ENCODE data around the gene TPCN2. TPM values are rescaled to one million over a fixed set of nuclear protein-coding genes. Genes with fewer than 3 reads are reported as not detected.

TPCN2 gene
- total RNA-seq, 5 donors from 2014 or later (not counting 1 experiment from before 2014, with no cell fraction given), result 14.9 to 34.3 (median 19.4) TPM

DNA sequence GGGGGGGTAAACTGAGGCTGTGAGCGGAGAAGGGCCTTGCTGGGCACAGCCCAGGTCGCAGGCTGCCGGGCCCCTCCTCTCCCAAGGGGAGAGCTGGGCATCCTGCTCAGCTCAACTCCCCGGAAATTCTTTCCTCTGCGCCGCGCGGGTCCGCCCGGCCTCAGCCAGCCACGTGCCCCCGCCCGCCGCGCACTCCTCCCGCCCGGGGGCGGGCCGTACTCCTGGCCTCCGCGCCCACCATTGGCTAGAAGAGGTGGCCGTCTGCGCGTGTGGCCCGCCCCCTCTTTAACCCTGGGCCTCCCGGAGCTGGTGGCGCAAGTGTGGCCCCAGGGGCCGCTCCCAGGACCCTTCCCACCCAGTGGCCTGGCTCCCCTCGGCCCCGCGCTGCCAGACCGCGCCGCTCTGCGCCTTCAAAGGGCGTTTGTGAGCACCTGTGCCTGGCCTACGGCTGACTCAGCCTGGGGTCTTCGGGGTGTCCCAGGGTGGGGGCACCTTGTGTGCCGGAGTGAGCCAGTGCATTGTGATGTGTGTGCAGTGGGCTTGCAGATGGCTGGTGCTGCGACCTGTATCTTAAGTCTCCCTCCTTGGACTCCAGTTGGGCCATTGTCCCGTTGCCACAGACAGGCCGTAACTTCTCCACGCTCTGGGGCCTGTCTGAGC is 37.6 kb upstream of the TPCN2 start:
- Histone ChIP-seq H3K27ac (ENCODE audit: low read length) (no peak overlapping the region), H3K4me3 (ENCODE audit: control insufficient read depth in 1 of 2, extremely low read depth in 1 of 2, low read length in 1 of 2) (no peak overlapping the region), H3K9me3 (no peaks in the 10 kb centered on the region), H3K4me1 (ENCODE audit: control insufficient read depth in 1 of 2, extremely low read depth in 1 of 2, insufficient read depth in 2 of 2, low read length in 2 of 2) (peaks cover 0 to 17% of the 10 kb centered on the region in 2 experiments), H3K27me3 (replicated peaks in 1 of 2; ENCODE audit: control insufficient read depth in 2 of 2, extremely low read depth in 1 of 2, insufficient read depth in 2 of 2, low read length in 1 of 2) (peaks cover 0 to 74% of the 10 kb centered on the region in 2 experiments), H3K36me3 (ENCODE audit: control insufficient read depth in 2 of 2, extremely low read depth in 1 of 2, insufficient read depth in 1 of 2, low read length in 1 of 2) (no peaks in the 10 kb centered on the region)
- Mint-ChIP-seq H3K4me3 (peak overlapping the region in 1 of 3 donors; percentile 9), H3K36me3 (no peaks in the 10 kb centered on the region), H3K27me3 (peaks cover 21 to 43% of the 10 kb centered on the region in 2 donors), H3K27ac (no peak overlapping the region), H3K4me1 (peaks cover 5 to 9% (median 6%) of the 10 kb centered on the region in 3 donors), H3K9me3 (no peaks in the 10 kb centered on the region)
- WGBS (ENCODE audit: insufficient coverage), result 13% methylated on average over 42 of the region's 43 CpGs
- CTCF ChIA-PET, result no interaction called here
- peak in 7 of 35 experiments; percentile 5 to 21 (median 11) for DNase-seq
- POLR2A ChIA-PET, result no interaction called here
- peak; percentile 69 to 75 (median 70) for ATAC-seq (replicated peaks in 1 of 4)

DNA sequence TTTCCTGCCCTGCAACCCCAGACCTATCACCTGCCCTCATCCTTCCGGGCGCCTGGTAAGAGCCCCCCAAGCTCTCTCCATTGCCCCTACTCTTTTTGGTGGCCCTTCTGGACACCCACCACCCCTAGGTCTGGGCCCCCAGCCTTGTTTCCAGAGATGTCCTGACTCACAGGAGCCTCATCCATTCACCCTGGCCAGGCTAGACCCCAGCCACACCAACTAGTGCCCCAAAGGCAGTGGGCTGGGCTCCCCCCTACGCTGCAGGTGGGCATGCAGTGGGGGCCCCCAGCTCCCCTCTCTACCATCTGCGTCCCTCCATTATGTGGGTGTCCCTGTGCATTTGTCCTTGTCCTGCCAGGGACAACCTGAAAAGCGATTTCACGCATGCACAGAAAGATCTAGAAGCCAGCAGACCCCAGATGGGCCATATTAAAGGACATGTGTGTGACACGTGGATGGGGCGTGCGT is 37.1 kb upstream of the TPCN2 start:
- Histone ChIP-seq H3K4me3 (ENCODE audit: control insufficient read depth in 1 of 2, extremely low read depth in 1 of 2, low read length in 1 of 2) (no peak overlapping the region), H3K9me3 (no peaks in the 10 kb centered on the region), H3K27me3 (replicated peaks in 1 of 2; ENCODE audit: control insufficient read depth in 2 of 2, extremely low read depth in 1 of 2, insufficient read depth in 2 of 2, low read length in 1 of 2) (peaks cover 0 to 74% of the 10 kb centered on the region in 2 experiments), H3K36me3 (ENCODE audit: control insufficient read depth in 2 of 2, extremely low read depth in 1 of 2, insufficient read depth in 1 of 2, low read length in 1 of 2) (no peaks in the 10 kb centered on the region), H3K4me1 (ENCODE audit: control insufficient read depth in 1 of 2, extremely low read depth in 1 of 2, insufficient read depth in 2 of 2, low read length in 2 of 2) (peaks cover 0 to 17% of the 10 kb centered on the region in 2 experiments), H3K27ac (ENCODE audit: low read length) (no peak overlapping the region)
- peak overlapping the region in 1 of 3 donors; percentile 9 for H3K4me3 Mint-ChIP-seq
- ChIA-PET POLR2A (no interaction called here), CTCF (no interaction called here)
- DNase-seq (no peak), ATAC-seq (replicated peaks in 1 of 4) (no peak)
- H3K27ac Mint-ChIP-seq, result no peak overlapping the region
- H3K9me3 Mint-ChIP-seq, result no peaks in the 10 kb centered on the region
- H3K27me3 Mint-ChIP-seq, result peaks cover 21 to 45% of the 10 kb centered on the region in 2 donors
- peaks cover 5 to 9% (median 6%) of the 10 kb centered on the region in 3 donors for H3K4me1 Mint-ChIP-seq
- WGBS (ENCODE audit: insufficient coverage), result 93% methylated on average over 4 of the region's 9 CpGs
- H3K36me3 Mint-ChIP-seq, result no peaks in the 10 kb centered on the region

DNA sequence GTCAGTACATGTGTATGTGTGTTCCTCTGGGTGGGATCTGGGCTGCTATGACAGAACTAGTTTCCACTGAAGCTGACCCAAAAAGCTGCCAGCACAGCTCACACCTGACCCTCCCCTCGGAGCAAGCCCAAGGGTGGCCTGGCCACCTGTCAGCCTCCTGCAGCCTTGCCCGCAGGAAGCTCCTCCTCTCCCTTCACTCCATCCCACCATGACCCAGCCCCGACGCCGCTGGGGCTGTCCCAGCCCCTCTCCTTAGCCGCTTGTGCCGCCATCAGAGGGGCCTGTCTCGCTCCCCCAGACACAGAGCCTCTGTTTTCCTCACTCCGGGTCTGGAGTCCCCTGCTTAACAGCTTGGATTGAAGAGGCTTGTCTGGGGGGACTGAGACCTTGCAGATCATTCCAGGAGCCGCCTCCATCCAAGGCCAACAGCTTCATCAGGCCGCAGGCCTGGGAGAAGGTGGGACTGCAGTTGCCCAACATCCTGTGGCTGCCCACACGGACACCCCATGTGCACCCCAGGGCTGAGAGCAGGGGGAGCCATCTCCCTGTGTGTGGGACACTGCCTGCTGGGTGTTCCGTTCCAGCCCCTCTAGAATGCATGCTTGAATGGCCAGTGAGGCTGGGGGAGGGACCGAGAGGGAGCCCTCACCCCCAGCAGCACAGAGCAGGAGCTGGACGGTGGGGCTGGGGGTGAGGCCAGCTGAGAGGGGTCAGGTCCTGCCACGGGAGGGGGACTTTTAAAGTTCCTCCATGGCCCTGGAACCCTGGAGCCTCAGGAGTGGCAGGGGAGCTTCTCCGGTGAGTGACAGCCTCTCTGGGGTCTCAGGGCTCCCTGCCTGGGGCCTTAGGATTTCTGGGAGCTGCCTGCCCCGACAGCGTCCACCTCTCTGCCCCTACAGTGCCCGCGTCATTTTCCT is 36.4 kb upstream of the TPCN2 start:
- Mint-ChIP-seq H3K4me3 (peak overlapping the region in 1 of 3 donors; percentile 9), H3K27me3 (peaks cover 21 to 46% of the 10 kb centered on the region in 2 donors), H3K4me1 (peaks cover 5 to 9% (median 6%) of the 10 kb centered on the region in 3 donors), H3K36me3 (no peaks in the 10 kb centered on the region), H3K27ac (no peak overlapping the region), H3K9me3 (no peaks in the 10 kb centered on the region)
- no peaks in the 10 kb centered on the region for H3K36me3 ChIP-seq (ENCODE audit: control insufficient read depth in 2 of 2, extremely low read depth in 1 of 2, insufficient read depth in 1 of 2, low read length in 1 of 2)
- POLR2A ChIA-PET, result no interaction called here
- H3K27me3 ChIP-seq (replicated peaks in 1 of 2; ENCODE audit: control insufficient read depth in 2 of 2, extremely low read depth in 1 of 2, insufficient read depth in 2 of 2, low read length in 1 of 2), result peaks cover 0 to 74% of the 10 kb centered on the region in 2 experiments
- no peaks in the 10 kb centered on the region for H3K9me3 ChIP-seq
- no peak for ATAC-seq (replicated peaks in 1 of 4)
- no peak overlapping the region for H3K4me3 ChIP-seq (ENCODE audit: control insufficient read depth in 1 of 2, extremely low read depth in 1 of 2, low read length in 1 of 2)
- no peak for DNase-seq
- CTCF ChIA-PET, result no interaction called here
- no peak overlapping the region for H3K27ac ChIP-seq (ENCODE audit: low read length)
- WGBS (ENCODE audit: insufficient coverage), result 41% methylated on average over 15 of the region's 21 CpGs
- H3K4me1 ChIP-seq (ENCODE audit: control insufficient read depth in 1 of 2, extremely low read depth in 1 of 2, insufficient read depth in 2 of 2, low read length in 2 of 2), result peaks cover 0 to 17% of the 10 kb centered on the region in 2 experiments

DNA sequence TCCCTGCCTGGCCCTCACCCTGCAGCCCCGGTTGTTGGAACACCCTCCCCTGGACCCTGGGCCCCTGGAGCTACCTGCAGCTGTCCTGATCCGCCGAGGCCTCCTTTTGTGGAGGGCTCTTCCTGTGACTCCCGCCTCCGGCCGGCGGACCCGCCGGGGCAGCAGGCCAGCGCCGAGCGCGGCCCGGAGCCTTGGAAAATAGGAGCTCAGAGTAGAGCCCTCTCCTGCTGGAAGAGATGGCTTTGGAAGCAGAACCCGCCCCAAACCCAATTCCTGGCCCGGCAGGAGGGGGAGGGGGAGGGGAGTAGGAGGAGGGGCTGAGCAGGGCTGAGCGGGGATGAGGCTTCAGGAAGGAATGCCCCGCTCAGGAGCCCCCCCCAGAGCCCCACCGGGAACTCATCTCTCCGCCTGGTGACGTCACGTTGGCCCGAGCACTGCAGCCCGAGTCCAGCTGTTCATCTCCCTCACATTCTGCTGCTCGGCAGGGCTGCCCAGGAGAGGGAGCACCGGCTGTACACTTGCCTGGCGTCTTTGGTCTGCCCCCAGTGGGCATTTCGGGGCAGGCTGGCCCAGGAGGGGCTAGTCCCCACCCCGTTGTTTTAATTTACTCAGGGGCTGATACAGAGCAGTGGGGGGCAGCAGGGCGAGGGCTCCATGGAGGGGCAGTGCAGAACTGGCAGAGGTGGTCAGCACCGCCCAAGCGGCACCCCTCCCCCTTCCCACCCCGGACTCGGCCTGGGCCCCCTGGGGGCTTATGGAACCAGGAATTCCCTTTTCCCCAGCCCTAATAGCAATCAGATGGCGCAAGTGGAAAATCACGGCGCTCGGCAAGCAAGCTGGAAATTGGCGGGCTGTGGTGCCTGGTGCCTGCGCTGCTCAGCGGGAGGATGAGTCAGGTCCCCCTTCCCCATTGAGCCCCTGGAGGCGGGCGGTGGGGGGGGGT is 35.5 kb upstream of the TPCN2 start, which contains the start of gene MRGPRF:
TSS of gene MRGPRF (minus strand) at position 238 of the 943 bp plus-strand sequence. CDS start 3,345 bp downstream, outside the sequence.
- H3K9me3 Mint-ChIP-seq, result no peaks in the 10 kb centered on the region
- WGBS (ENCODE audit: insufficient coverage), result 19% methylated on average over 26 of the region's 43 CpGs
- Histone ChIP-seq H3K36me3 (ENCODE audit: control insufficient read depth in 2 of 2, extremely low read depth in 1 of 2, insufficient read depth in 1 of 2, low read length in 1 of 2) (no peaks in the 10 kb centered on the region), H3K4me1 (ENCODE audit: control insufficient read depth in 1 of 2, extremely low read depth in 1 of 2, insufficient read depth in 2 of 2, low read length in 2 of 2) (peaks cover 0 to 17% of the 10 kb centered on the region in 2 experiments), H3K27me3 (replicated peaks in 1 of 2; ENCODE audit: control insufficient read depth in 2 of 2, extremely low read depth in 1 of 2, insufficient read depth in 2 of 2, low read length in 1 of 2) (peaks cover 0 to 74% of the 10 kb centered on the region in 2 experiments), H3K27ac (ENCODE audit: low read length) (no peak within 1 kb of the TSS), H3K4me3 (ENCODE audit: control insufficient read depth in 1 of 2, extremely low read depth in 1 of 2, low read length in 1 of 2) (no peak within 1 kb of the TSS), H3K9me3 (no peaks in the 10 kb centered on the region)
- peaks cover 21 to 46% of the 10 kb centered on the region in 2 donors for H3K27me3 Mint-ChIP-seq
- ChIA-PET POLR2A (no interaction called here), CTCF (no interaction called here)
- ATAC-seq (replicated peaks in 1 of 4) (no peak), DNase-seq (peak in 2 of 35 experiments; percentile 4 to 9)
- no peaks in the 10 kb centered on the region for H3K36me3 Mint-ChIP-seq
- H3K4me3 Mint-ChIP-seq, result peak within 1 kb of the TSS in 1 of 3 donors; percentile 9
- H3K4me1 Mint-ChIP-seq, result peaks cover 5 to 9% (median 6%) of the 10 kb centered on the region in 3 donors
- no peak within 1 kb of the TSS for H3K27ac Mint-ChIP-seq

DNA sequence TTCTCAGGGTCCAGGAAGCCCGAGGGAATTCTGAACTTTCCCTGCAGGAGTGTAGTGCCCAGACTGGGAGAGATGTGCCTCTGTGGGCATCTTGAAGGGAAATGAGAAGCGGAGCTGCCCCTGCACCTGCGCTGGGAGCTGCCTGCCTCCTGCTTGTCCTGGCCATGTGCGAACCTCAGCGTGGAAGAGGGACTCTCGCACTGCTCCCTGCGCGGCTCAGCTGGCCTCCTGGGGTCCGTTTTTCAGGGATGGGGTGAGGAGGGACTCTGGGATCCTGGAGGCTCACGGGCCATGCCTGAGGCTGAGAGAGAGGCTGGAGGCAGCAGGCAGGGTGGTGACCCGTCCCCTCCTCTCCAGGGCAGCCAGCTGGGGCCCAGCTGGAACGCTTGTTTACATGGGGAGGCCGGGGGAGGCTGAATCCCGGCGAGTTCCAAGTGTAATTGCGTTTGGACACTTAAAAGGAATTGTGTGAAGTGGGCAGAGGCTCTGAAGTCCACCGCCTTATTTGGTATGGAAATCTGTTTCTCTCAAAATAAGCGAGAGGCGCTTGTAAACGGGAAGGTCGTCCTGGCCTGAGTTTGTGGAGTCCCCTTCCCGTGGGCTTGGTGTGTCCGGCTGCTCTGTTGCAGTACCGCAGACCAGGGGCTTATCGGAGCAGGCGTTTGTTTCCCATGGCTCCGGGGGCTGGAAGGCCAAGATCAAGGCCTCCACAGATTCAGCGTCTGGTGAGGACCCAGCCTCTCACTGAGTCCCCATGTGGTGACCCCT is 34.5 kb upstream of the TPCN2 start:
- Histone ChIP-seq H3K36me3 (ENCODE audit: control insufficient read depth in 2 of 2, extremely low read depth in 1 of 2, insufficient read depth in 1 of 2, low read length in 1 of 2) (no peaks in the 10 kb centered on the region), H3K9me3 (no peaks in the 10 kb centered on the region), H3K27me3 (replicated peaks in 1 of 2; ENCODE audit: control insufficient read depth in 2 of 2, extremely low read depth in 1 of 2, insufficient read depth in 2 of 2, low read length in 1 of 2) (peaks cover 0 to 66% of the 10 kb centered on the region in 2 experiments), H3K4me1 (ENCODE audit: control insufficient read depth in 1 of 2, extremely low read depth in 1 of 2, insufficient read depth in 2 of 2, low read length in 2 of 2) (peaks cover 0 to 17% of the 10 kb centered on the region in 2 experiments), H3K27ac (ENCODE audit: low read length) (no peak overlapping the region), H3K4me3 (ENCODE audit: control insufficient read depth in 1 of 2, extremely low read depth in 1 of 2, low read length in 1 of 2) (no peak overlapping the region)
- Mint-ChIP-seq H3K4me3 (no peak overlapping the region), H3K9me3 (no peaks in the 10 kb centered on the region), H3K27ac (no peak overlapping the region), H3K36me3 (no peaks in the 10 kb centered on the region), H3K27me3 (peaks cover 16 to 42% of the 10 kb centered on the region in 2 donors), H3K4me1 (peaks cover 5 to 9% (median 6%) of the 10 kb centered on the region in 3 donors)
- DNase-seq (no peak), ATAC-seq (replicated peaks in 1 of 4) (no peak)
- POLR2A ChIA-PET, result no interaction called here
- 68% methylated on average over 26 of the region's 28 CpGs for WGBS (ENCODE audit: insufficient coverage)
- CTCF ChIA-PET, result no interaction called here

Measured in T-cell (primary cell).